ENCODE data around the gene AGBL4.

AGBL4 gene

GRCh38 chr1:48761986-48762385 lies 1261.8 kb downstream of the AGBL4 start:
- DNase-seq (ENCODE audit: low spot score) = no peak

DNA sequence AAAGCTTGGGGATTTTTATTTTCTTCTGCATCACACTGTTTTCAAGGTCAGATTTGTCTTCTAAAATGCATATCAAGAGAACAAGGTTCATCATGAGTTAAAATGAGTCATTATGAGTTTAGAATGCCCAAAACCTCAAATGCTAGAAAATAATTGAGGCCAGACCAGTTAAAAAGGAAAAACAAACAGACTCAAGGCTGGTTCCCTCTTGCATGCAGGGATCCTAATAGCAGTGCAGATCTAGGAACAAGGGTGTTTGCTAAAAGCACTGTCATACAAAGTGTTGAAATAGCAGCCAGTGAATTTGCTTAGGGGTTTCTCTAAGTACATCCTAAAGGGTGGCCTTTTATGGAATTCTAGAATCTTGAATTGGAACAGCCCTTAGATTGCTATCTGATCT lies 1262.3 kb downstream of the AGBL4 start:
- DNase-seq (ENCODE audit: low spot score) = no peak

GRCh38 chr1:48760857-48761256 lies 1262.9 kb downstream of the AGBL4 start:
- no peak for DNase-seq (ENCODE audit: low spot score)

- no peak for DNase-seq (ENCODE audit: low spot score)
These were observed 1264.8 kb downstream of the AGBL4 start for GRCh38 chr1:48758976-48759375.

DNA sequence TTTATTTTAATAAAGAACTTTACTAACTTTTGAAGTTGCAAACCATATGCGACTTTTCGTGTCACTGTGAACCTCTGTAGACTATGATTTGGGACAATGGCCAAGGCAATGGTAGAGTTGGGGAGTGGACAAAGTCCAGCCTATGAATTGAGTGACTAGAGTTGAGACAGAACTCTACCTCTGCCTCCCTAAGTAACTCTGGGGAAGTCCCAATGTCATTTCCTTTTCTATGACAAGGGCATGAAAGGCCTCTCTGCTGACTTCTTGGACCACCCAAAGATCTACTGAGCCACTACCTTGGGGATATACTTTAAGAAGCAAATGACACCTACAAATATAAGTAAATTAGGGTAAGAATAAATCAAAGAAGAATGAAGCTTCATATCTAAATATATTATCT lies 1266.4 kb downstream of the AGBL4 start:
- DNase-seq (ENCODE audit: low spot score) = no peak

DNA sequence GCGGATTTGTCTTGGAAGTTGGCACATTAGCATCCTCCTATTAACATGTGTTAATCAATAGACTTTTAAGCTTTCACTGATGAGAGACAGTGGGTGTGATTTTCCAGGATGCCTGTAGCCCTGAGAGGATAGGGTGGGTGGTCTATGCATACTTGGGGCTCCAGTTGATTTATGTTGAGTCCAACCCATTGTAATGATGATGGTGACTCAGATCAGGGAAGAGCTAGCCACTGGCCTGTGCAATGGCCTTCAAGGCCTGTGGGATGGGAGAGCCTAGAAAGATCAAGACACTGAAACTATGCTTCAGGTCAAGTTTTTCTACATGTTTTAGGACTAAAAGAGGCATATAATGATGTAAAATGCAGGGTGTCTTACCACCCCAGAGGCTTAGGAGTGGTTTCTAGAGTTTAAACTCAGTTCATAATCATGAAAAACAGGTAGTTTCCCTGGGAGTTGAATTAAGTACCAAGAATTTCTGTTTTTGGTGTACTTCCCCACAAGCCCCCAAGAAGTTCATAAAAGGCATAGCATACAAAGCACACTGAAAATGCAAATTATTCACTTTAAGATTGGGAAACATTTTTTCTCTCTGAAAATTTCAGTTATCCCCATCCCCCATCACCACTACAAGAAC lies 1267.0 kb downstream of the AGBL4 start:
- DNase-seq (ENCODE audit: low spot score) = no peak

DNA sequence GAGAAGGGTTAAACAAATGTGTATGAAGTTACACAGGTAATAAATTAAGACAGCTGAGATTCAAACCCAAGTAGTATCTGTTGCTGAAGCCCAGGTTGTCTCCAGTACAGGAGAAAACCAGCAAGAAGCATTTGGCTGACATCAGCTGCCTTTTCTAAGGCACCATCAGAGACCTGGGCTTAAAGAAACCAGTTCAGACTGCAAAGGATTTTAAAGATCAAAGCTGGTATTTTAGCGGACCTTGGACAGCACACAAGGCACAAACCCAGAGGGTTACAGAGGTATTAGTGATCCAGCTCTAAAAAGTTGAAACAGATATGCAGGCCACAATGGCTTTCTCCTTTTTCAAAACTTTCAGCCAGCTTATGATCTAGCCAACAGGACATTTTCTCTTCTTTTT lies 1270.5 kb downstream of the AGBL4 start:
- DNase-seq (ENCODE audit: low spot score) = no peak

DNA sequence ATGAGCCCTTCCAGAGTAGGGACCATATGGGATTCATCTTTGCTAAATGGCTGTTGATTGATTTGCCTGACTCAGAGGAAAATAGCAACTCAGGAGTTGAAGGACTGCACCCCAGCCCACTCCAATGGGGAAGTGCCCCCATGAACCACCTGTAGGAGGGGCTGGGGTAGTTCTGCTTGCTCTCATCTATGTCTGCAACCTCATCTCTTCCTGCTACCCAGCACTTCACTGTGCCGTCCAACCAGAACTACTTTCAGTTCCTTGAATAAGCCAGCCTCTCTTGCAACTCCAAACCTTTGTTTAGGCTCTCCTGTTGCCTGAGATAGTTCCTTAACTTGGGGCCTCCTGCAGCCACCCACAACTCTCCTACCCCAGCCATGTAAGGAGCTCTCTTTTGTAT lies 1273.6 kb downstream of the AGBL4 start:
- no peak for DNase-seq (ENCODE audit: low spot score)

- no peak for DNase-seq (ENCODE audit: low spot score)
These were observed 1274.7 kb downstream of the AGBL4 start for GRCh38 chr1:48749068-48749467.

- DNase-seq (ENCODE audit: low spot score) = no peak
These were observed 1276.8 kb downstream of the AGBL4 start for GRCh38 chr1:48746906-48747305.

DNA sequence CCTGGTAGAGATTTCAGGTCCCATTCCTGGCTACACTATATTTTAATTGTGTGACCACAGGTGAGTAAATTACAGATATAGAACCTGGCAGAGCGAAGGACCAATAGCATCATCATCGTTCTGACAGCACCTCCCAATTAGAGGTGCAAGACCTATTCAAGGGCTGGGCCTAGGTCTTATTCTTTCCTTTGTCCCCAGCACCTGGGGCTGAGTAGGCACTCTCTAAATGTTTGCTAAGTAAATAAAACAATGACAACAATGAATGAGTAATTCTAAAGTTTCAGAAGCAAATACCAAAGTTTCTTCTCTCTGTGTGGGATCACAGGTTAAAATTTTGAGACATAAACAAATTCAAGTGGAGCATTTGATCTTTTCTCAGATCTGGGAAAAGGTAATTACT lies 1279.7 kb downstream of the AGBL4 start:
- DNase-seq (ENCODE audit: low spot score) = no peak

DNA sequence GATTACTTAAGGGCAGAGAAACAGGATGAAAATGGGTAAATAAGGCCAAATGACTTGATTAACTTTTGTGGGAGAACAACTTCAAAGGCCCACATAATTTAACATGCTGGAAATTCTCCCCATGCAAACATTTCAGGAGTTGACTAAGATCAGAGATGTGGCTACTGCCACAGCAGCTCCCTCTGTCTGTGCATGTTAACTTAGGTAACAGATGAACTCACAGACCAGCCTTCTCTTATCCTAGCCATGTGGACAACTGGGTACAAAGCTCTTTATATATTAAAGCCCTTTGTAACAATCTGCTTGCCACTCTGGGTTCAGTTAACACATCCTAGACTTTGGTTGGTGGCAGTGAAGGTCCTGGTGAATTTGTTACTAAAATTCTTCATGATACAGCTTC lies 1280.3 kb downstream of the AGBL4 start:
- no peak for DNase-seq (ENCODE audit: low spot score)

DNA sequence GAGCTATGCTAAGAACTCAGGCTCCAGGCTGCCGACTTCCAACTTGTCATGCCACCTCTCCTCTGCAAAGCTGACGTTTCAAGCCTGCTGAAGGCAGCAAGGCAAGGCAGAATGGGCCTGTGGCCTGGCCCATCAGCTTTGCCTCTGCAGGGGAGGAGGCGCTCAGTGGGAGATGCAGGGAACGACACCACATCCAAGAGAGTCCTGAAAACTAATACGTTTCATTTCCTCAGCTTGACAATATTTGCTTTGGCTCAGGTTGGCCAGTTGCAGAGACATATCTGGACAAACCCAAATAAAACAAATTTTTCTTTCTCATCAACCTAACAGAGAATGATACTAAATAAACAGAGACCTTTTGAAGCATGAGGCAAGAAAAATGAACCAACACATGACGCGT lies 1282.4 kb downstream of the AGBL4 start:
- DNase-seq (ENCODE audit: low spot score) = no peak

DNA sequence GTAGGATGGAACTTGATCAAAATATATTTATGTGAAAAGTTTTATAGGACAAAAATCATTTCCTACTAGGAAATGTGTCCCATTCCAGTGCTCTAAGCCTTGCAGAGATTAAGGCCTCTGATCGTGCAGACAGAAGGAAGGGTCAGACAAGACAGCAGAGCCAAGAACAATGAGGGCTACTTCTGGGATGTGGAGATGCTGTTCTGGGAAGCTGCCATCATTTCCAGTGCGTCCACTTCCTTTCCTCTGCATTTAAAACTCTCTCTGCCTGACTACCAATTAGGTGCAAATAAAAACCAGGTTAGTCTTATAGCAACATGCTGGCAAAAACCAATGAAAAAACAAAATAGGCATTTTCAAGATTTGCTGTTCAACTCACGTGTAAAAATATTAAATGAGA lies 1283.1 kb downstream of the AGBL4 start:
- DNase-seq (ENCODE audit: low spot score) = no peak

GRCh38 chr1:48739091-48739490 lies 1284.7 kb downstream of the AGBL4 start:
- no peak for DNase-seq (ENCODE audit: low spot score)

DNA sequence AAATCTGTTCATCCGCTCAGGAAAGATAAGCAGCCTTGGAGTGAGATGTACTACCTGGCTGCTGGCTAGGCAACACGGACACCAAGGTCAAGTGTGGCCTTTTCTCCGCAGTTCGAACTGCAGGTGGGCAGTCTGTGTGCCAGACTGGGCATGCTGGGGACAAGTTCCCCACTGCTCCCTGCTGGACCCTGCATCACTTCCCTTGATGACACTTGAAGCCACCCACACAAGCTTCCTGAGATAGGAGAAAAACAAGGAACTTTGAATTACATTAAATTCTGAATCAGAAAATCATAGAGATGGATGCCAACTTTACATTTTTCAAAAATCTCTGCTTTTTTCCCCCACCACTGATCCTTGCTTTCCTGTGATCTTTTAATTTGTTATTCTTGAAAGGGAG lies 1285.4 kb downstream of the AGBL4 start:
- DNase-seq (ENCODE audit: low spot score) = no peak

DNA sequence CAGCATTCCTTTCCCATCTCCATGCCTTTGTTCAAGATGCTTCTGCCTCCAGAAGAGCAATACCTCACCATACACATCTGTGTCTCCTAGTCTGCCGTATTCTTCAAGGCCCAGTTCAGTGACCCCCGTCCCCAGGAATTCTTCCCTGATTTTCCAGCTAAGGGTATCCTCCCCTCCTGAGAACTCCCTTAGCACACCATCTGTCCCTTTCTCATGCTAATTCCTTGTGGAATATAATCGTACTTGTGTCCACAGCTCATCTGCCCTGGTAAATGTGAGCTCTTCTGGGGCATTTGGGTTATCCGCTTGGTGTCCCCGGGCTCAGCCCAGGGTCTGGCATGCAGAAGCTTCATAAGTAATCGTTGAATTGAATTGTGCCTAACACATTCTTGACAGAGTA lies 1288.0 kb downstream of the AGBL4 start:
- DNase-seq (ENCODE audit: low spot score) = no peak

GRCh38 chr1:48730164-48730910 lies 1293.4 kb downstream of the AGBL4 start:
- no peak for DNase-seq (ENCODE audit: low spot score)

- no peak for DNase-seq (ENCODE audit: low spot score)
These were observed 1295.2 kb downstream of the AGBL4 start for GRCh38 chr1:48728584-48728983.

DNA sequence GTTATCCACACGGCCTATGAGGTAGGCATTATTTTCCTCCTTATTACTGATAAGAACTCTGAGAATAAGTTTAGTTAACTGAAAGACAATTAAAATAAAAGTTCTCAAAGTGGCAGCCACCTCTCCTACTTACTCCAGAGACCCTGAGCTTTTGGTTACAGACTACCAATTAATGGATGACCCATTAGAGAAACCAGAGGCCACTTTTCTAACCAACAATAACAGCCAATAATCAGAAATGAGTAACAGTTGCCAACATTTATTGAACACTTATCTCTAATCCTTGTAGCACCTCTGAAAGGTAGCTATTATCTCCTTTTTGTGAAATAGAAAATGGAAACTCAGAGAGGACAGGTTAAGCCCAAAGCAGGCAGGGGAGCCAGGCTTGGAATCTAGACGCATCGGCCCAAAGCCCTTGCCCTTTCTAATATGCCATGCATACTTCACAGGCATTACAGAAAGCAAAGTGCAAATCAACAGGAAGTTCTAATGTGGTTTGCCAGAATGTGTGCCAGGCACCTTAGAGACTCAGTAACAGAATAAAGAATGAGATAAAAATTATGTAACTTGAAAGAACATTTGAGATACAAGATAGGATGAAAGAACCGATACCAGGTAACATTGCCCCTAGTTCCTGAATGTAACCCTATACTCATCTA lies 1297.1 kb downstream of the AGBL4 start:
- no peak for DNase-seq (ENCODE audit: low spot score)

DNA sequence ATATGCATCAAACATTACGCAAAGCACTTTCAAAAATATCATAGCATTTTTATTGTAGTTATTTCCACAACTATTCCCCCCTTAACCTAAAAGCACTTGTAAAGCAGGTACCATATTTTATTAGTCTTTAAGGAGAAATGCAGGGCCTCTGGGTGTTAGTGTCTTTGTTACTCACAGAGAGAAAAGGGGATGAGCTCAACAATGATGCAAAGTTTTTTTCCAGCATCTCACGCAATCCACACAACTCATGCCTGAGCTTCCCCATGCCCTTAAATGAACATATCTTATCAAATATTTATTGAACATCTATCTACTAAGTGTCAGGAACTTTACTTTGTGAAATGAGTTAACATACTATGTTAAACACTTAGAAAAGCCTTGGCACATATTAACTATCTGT lies 1297.6 kb downstream of the AGBL4 start:
- no peak for DNase-seq (ENCODE audit: low spot score)

GRCh38 chr1:48725341-48726046 lies 1298.3 kb downstream of the AGBL4 start:
- no peak for DNase-seq (ENCODE audit: low spot score)

- no peak for DNase-seq (ENCODE audit: low spot score)
These were observed 1302.8 kb downstream of the AGBL4 start for GRCh38 chr1:48720929-48721328.

Measured in LoVo (cell line).